Panc1 (cell line): ENCODE data around the gene DAGLA.

ENCODE experiments used
- CTCF ChIP-seq: fragments of 450-650 bp; IDR thresholded peaks from 2 replicates; pipeline ENCODE4 v1.5.1; 2017; ENCODE audit warnings: mild to moderate bottlenecking
- POLR2AphosphoS5 ChIP-seq: IDR thresholded peaks from 2 replicates; pipeline ENCODE4 v1.6.1; 2012; ENCODE audit warnings: mild to moderate bottlenecking, low read depth, low read length, moderate library complexity
- REST ChIP-seq, 2 experiments: IDR thresholded peaks; 2 replicates each; pipeline ENCODE4 v1.6.1; 2011 to 2012; ENCODE audit warnings: low read depth in 2 of 2, control low read depth in 1 of 2, low read length in 1 of 2, mild to moderate bottlenecking in 1 of 2, moderate library complexity in 1 of 2; ENCODE audit not compliant: insufficient read depth in 1 of 2
- SIN3A ChIP-seq: IDR thresholded peaks from 2 replicates; pipeline ENCODE4 v1.6.1; 2012; ENCODE audit warnings: low read depth, mild to moderate bottlenecking, low read length, moderate library complexity, borderline replicate concordance; ENCODE audit not compliant: insufficient read depth
- TCF7L2 ChIP-seq: IDR thresholded peaks from 2 replicates; pipeline ENCODE4 v1.6.1; 2011; ENCODE audit warnings: mild to moderate bottlenecking, low read depth, low read length, inconsistent platforms

GRCh38 chr11:61635304-61635703 is 44.9 kb upstream of the DAGLA start:
- TF ChIP-seq POLR2AphosphoS5 (no peak), CTCF (no peak), TCF7L2 (no peak), REST (IDR thresholded peaks at IDR 0.05; ENCODE audit: insufficient read depth in 1 of 2, low read depth in 2 of 2, low read length in 1 of 2) (no peak), SIN3A (no peak)
